Mucosa of rectum (tissue), 2 donors: ENCODE measurements around the gene MMP27.

ENCODE experiments used
- H3K27ac ChIP-seq, 2 donors: one replicate each; pipeline ENCODE4 v1.7.0; 2013; ENCODE audit warnings: inconsistent platforms in 2 of 2, low read depth in 2 of 2, low read length in 2 of 2
- H3K27me3 ChIP-seq, 2 donors: one replicate each; pipeline ENCODE4 v1.7.0; 2013; ENCODE audit warnings: low read length in 2 of 2; ENCODE audit not compliant: control insufficient read depth in 2 of 2, insufficient read depth in 2 of 2
- H3K36me3 ChIP-seq, 2 donors: one replicate each; pipeline ENCODE4 v1.7.0; 2013; ENCODE audit warnings: low read length in 2 of 2; ENCODE audit not compliant: control insufficient read depth in 2 of 2, insufficient read depth in 2 of 2
- H3K4me1 ChIP-seq, 2 donors: one replicate each; pipeline ENCODE4 v1.7.0; 2013; ENCODE audit warnings: low read length in 2 of 2, mild to moderate bottlenecking in 1 of 2; ENCODE audit not compliant: control insufficient read depth in 2 of 2, insufficient read depth in 2 of 2
- H3K4me3 ChIP-seq, 2 donors: one replicate each; pipeline ENCODE4 v1.7.0; 2013; ENCODE audit warnings: low read length in 2 of 2
- H3K9ac ChIP-seq, 2 donors: one replicate each; pipeline ENCODE4 v1.7.0; 2013; ENCODE audit warnings: low read length in 2 of 2, low read depth in 1 of 2, mild to moderate bottlenecking in 1 of 2
- H3K9me3 ChIP-seq, 2 donors: one replicate each; pipeline ENCODE4 v1.7.0; 2013; ENCODE audit warnings: low read length in 2 of 2; ENCODE audit not compliant: control insufficient read depth in 2 of 2
- donor health status: healthy.
- donor health status: Normal muscosa, but diverticular disease.

Gene MMP27

GRCh38 chr11:102703826-102704493 lies 1.6 kb downstream of the MMP27 start:
- no peak overlapping the region for H3K4me3 ChIP-seq
- H3K36me3 ChIP-seq = no peaks in the 10 kb centered on the region
- no peak overlapping the region for H3K27ac ChIP-seq
- H3K9me3 ChIP-seq = no peaks in the 10 kb centered on the region
- H3K4me1 ChIP-seq = no peaks in the 10 kb centered on the region
- no peak overlapping the region for H3K9ac ChIP-seq
- H3K27me3 ChIP-seq = no peaks in the 10 kb centered on the region

- Histone ChIP-seq H3K27me3 (no peaks in the 10 kb centered on the region), H3K9ac (no peak overlapping the region), H3K27ac (no peak overlapping the region), H3K36me3 (no peaks in the 10 kb centered on the region), H3K4me3 (no peak overlapping the region), H3K9me3 (no peaks in the 10 kb centered on the region), H3K4me1 (no peaks in the 10 kb centered on the region)
These were observed 10.4 kb downstream of the MMP27 start for GRCh38 chr11:102695201-102695600.

- no peak overlapping the region for H3K27ac ChIP-seq
- H3K36me3 ChIP-seq = no peaks in the 10 kb centered on the region
These were observed 19.8 kb downstream of the MMP27 start for GRCh38 chr11:102685754-102686153.

GRCh38 chr11:102685338-102685737 lies 20.2 kb downstream of the MMP27 start:
- no peak overlapping the region for H3K9ac ChIP-seq
- no peak overlapping the region for H3K27ac ChIP-seq
- no peaks in the 10 kb centered on the region for H3K27me3 ChIP-seq
- no peaks in the 10 kb centered on the region for H3K4me1 ChIP-seq
- no peaks in the 10 kb centered on the region for H3K9me3 ChIP-seq
- H3K4me3 ChIP-seq = no peak overlapping the region
- H3K36me3 ChIP-seq = no peaks in the 10 kb centered on the region

More at GRCh38 chr11:102685754-102686153, 19.8 kb downstream of the MMP27 start:
- Histone ChIP-seq H3K9ac (no peak overlapping the region), H3K4me1 (no peaks in the 10 kb centered on the region), H3K4me3 (no peak overlapping the region), H3K9me3 (no peaks in the 10 kb centered on the region), H3K27me3 (no peaks in the 10 kb centered on the region)

- H3K27ac ChIP-seq = no peak overlapping the region
- no peaks in the 10 kb centered on the region for H3K9me3 ChIP-seq
- no peaks in the 10 kb centered on the region for H3K27me3 ChIP-seq
- H3K4me1 ChIP-seq = no peaks in the 10 kb centered on the region
- no peaks in the 10 kb centered on the region for H3K36me3 ChIP-seq
- H3K9ac ChIP-seq = no peak overlapping the region
- no peak overlapping the region for H3K4me3 ChIP-seq
These were observed 22.3 kb downstream of the MMP27 start for GRCh38 chr11:102683277-102683676.

DNA sequence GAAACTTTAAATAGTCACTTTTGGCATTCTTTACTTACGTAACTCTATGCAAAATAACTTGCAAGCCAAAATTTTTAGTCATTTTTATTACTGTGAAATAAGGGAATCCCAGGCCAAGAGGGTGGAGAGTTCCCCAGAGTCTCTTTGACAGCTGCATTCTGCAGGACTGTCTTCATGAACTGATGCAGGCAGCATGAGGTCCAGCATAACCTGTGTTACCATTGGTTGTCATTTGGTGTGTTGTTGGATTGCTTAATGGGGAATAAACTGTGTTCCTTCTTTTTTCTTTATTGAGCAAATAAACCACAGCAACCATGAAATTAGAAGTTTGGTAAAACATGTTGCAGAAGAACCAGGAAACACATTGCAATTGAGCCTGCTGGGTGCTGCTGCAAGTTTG lies 24.6 kb downstream of the MMP27 start:
- Histone ChIP-seq H3K9me3 (no peaks in the 10 kb centered on the region), H3K36me3 (no peaks in the 10 kb centered on the region), H3K27me3 (no peaks in the 10 kb centered on the region), H3K4me3 (no peak overlapping the region), H3K4me1 (no peaks in the 10 kb centered on the region), H3K9ac (no peak overlapping the region), H3K27ac (no peak overlapping the region)

DNA sequence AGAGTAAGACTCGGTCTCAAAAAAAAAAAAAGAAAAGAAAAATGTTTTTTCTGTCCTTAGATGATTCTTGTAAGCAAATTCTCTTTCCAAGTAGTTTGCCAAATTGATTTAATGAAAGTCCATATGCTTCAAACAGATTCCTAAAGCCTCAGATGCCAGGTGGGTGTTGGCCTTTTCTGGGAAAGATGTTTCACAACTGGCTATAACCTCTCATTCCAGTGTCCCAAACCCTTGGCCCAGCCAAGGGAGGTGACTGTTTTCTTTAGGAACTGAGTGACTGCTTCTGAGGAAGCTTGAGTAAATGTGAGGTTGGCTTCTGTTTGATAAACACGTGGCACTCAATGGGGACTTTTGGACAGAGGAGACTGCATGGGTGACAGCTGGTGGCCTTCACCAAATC lies 27.5 kb downstream of the MMP27 start:
- no peak overlapping the region for H3K27ac ChIP-seq
- H3K36me3 ChIP-seq = no peaks in the 10 kb centered on the region
- H3K4me3 ChIP-seq = no peak overlapping the region
- H3K9me3 ChIP-seq = no peaks in the 10 kb centered on the region
- no peaks in the 10 kb centered on the region for H3K27me3 ChIP-seq
- no peak overlapping the region for H3K9ac ChIP-seq
- no peaks in the 10 kb centered on the region for H3K4me1 ChIP-seq

GRCh38 chr11:102676084-102676483 lies 29.5 kb downstream of the MMP27 start:
- Histone ChIP-seq H3K27ac (no peak overlapping the region), H3K9ac (no peak overlapping the region), H3K4me1 (no peaks in the 10 kb centered on the region), H3K36me3 (no peaks in the 10 kb centered on the region), H3K9me3 (no peaks in the 10 kb centered on the region), H3K27me3 (no peaks in the 10 kb centered on the region), H3K4me3 (no peak overlapping the region)

GRCh38 chr11:102669664-102670063 lies 35.9 kb downstream of the MMP27 start:
- H3K9me3 ChIP-seq = no peaks in the 10 kb centered on the region
- H3K36me3 ChIP-seq = no peaks in the 10 kb centered on the region
- H3K27me3 ChIP-seq = no peaks in the 10 kb centered on the region
- H3K4me1 ChIP-seq = no peaks in the 10 kb centered on the region
- H3K9ac ChIP-seq = no peak overlapping the region
- H3K4me3 ChIP-seq = no peak overlapping the region
- H3K27ac ChIP-seq = no peak overlapping the region

- no peaks in the 10 kb centered on the region for H3K36me3 ChIP-seq
- no peaks in the 10 kb centered on the region for H3K9me3 ChIP-seq
- H3K9ac ChIP-seq = no peak overlapping the region
- H3K4me1 ChIP-seq = no peaks in the 10 kb centered on the region
- H3K27ac ChIP-seq = no peak overlapping the region
- no peaks in the 10 kb centered on the region for H3K27me3 ChIP-seq
- H3K4me3 ChIP-seq = no peak overlapping the region
These were observed 39.1 kb downstream of the MMP27 start for GRCh38 chr11:102666331-102666957.
